Measurements from ENCODE around the gene RGS8. TPM values are rescaled to one million over a fixed set of nuclear protein-coding genes. Genes with fewer than 3 reads are reported as not detected.

The RGS8 gene, protein sequence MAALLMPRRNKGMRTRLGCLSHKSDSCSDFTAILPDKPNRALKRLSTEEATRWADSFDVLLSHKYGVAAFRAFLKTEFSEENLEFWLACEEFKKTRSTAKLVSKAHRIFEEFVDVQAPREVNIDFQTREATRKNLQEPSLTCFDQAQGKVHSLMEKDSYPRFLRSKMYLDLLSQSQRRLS
- total RNA-seq (2022; extraction: Qiagen RNA extraction; ENCODE audit: low read depth) = not detected in 5 replicates

DNA sequence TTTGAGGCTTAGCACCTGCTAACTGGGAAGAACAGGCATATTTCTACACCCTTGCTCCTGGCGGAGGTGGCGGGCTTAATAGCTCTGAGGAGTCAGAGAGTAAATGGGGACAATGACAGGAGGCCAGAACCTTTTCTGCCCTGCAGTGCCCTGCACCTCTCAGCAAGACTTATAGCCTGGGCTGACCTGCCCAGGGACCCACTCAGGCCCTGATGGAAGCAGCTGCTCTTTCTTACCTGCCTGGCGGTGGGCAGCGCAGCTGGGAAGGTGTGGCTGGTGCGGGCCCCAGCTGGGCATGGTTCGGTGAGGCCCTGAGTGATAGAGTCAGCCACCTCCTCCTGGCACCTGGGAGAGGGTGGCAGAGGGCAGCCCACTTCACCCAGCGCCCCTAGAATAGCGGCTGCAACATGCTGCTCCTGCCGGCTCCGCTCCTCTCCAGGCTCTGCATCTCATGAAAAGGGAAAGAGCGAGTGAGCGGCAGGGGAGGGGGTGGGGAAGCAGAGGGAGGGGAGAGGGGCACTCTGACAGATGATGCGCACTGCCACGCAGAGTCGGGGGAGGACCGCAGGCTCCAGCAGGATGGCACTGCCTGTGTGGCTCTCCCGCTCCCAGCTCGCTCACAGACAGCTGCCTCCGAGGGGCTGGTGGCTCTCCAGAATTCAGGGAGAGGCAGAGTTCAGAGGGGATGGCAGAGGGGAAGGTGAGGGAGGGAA lies at the start of gene RGS8:
Gene RGS8 (minus strand): TSS at position 472 of the 713 bp plus-strand sequence. CDS start 14,938 bp downstream, outside the sequence.

Other genes with a start within 250 kb of the RGS8 start
- gene RGSL1, start 234.4 kb downstream of the RGS8 start, total RNA-seq (2022; extraction: Qiagen RNA extraction; ENCODE audit: low read depth) = not detected in 5 replicates
- gene RNASEL, start 95.3 kb downstream of the RGS8 start, total RNA-seq (2022; extraction: Qiagen RNA extraction; ENCODE audit: low read depth) = 1.6 to 2.7 TPM (median 2.6 TPM) in 5 replicates
- 0.15 to 0.31 TPM (median 0.19 TPM) in 5 replicates for gene RGS16, start 80.2 kb downstream of the RGS8 start, total RNA-seq (2022; extraction: Qiagen RNA extraction; ENCODE audit: low read depth)
- gene NPL, start 105.2 kb upstream of the RGS8 start, total RNA-seq (2022; extraction: Qiagen RNA extraction; ENCODE audit: low read depth) = 0.59 to 1.0 TPM (median 0.81 TPM) in 5 replicates
- 167 to 205 TPM (median 176 TPM) in 5 replicates for gene DHX9, start 154.8 kb upstream of the RGS8 start, total RNA-seq (2022; extraction: Qiagen RNA extraction; ENCODE audit: low read depth)

All from A549 treated with CpdA at 1 μM for 4 hours (cell line).